ENCODE data around the gene OR2V2. TPM values are rescaled to one million over a fixed set of nuclear protein-coding genes. Genes with fewer than 3 reads are reported as not detected.
"Not testable (repeated sequence)": the region's sequence is repeated elsewhere in the genome, so short reads cannot be mapped to it uniquely, and the experiment has no call there.

OR2V2 gene
- total RNA-seq, 1 donor from 2014 or later, result not detected

GRCh38 chr5:181167814-181168488, 20.6 kb downstream of the OR2V2 start:
- intact Hi-C loops (cut with micrococcal nuclease), result no loop called here

- intact Hi-C loops (cut with micrococcal nuclease), result no loop called here
These were observed 21.3 kb downstream of the OR2V2 start for GRCh38 chr5:181168595-181169118.

- intact Hi-C loops (cut with micrococcal nuclease), result not testable (repeated sequence)
These were observed 22.3 kb downstream of the OR2V2 start for GRCh38 chr5:181169459-181170236.

- intact Hi-C loops (cut with micrococcal nuclease), result no loop called here
These were observed 22.9 kb downstream of the OR2V2 start for GRCh38 chr5:181170237-181170825.

GRCh38 chr5:181170996-181171395, 23.6 kb downstream of the OR2V2 start:
- intact Hi-C loops (cut with micrococcal nuclease), result no loop called here

- intact Hi-C loops (cut with micrococcal nuclease), result loop anchor here (2.0 kb wide), 1 partner anchor 17 kb away; no protein-coding TSS in a partner anchor
These were observed 24.4 kb downstream of the OR2V2 start for GRCh38 chr5:181171782-181172181.

- intact Hi-C loops (cut with micrococcal nuclease), result loop anchor here (1.0 to 2.0 kb wide), 4 partner anchors 11 to 44 kb away; no protein-coding TSS in a partner anchor
These were observed 25.6 kb downstream of the OR2V2 start for GRCh38 chr5:181173027-181173419.

GRCh38 chr5:181173420-181174342, 26.3 kb downstream of the OR2V2 start:
- intact Hi-C loops (cut with micrococcal nuclease), result loop anchor here (1.0 to 2.0 kb wide), 4 partner anchors 11 to 44 kb away; no protein-coding TSS in a partner anchor

- intact Hi-C loops (cut with micrococcal nuclease), result no loop called here
These were observed 29.0 kb downstream of the OR2V2 start for GRCh38 chr5:181176254-181176952.

- intact Hi-C loops (cut with micrococcal nuclease), result not testable (repeated sequence)
These were observed 30.2 kb downstream of the OR2V2 start for GRCh38 chr5:181177559-181177958.

- intact Hi-C loops (cut with micrococcal nuclease), result loop anchor here (1.0 to 10.0 kb wide), 2 partner anchors 23 to 377 kb away; partner anchors contain the start of gene MGAT1
These were observed 34.5 kb downstream of the OR2V2 start for GRCh38 chr5:181181650-181182565.

GRCh38 chr5:181182651-181183050, 35.3 kb downstream of the OR2V2 start:
- intact Hi-C loops (cut with micrococcal nuclease), result loop anchor here (1.0 to 10.0 kb wide), 2 partner anchors 23 to 378 kb away; partner anchors contain the start of gene MGAT1

GRCh38 chr5:181184845-181185216, 37.4 kb downstream of the OR2V2 start:
- intact Hi-C loops (cut with micrococcal nuclease), result loop anchor here (1.0 to 10.0 kb wide), 2 partner anchors 12 to 380 kb away; partner anchors contain the start of gene MGAT1

GRCh38 chr5:181185560-181185959, 38.2 kb downstream of the OR2V2 start:
- intact Hi-C loops (cut with micrococcal nuclease), result loop anchor here (10.0 kb wide), 1 partner anchor 381 kb away; the partner anchor contains the start of gene MGAT1

- intact Hi-C loops (cut with micrococcal nuclease), result loop anchor here (10.0 kb wide), 1 partner anchor 381 kb away; the partner anchor contains the start of gene MGAT1
These were observed 38.6 kb downstream of the OR2V2 start for GRCh38 chr5:181186022-181186421.

GRCh38 chr5:181186986-181187499, 39.7 kb downstream of the OR2V2 start:
- intact Hi-C loops (cut with micrococcal nuclease), result loop anchor here (10.0 kb wide), 1 partner anchor 382 kb away; the partner anchor contains the start of gene MGAT1

- intact Hi-C loops (cut with micrococcal nuclease), result loop anchor here (2.0 to 10.0 kb wide), 3 partner anchors 15 to 383 kb away; partner anchors contain the start of genes MGAT1 and ZFP62
These were observed 40.3 kb downstream of the OR2V2 start for GRCh38 chr5:181187500-181188213.
